ENCODE data around the gene LHX5.

Gene LHX5

GRCh38 chr12:113439301-113439597 is 32.4 kb downstream of the LHX5 start:
- no peak for DNase-seq (ENCODE audit: low read depth)

- DNase-seq (ENCODE audit: low read depth) = no peak
Measured at GRCh38 chr12:113438523-113439300, 33.0 kb downstream of the LHX5 start.

DNA sequence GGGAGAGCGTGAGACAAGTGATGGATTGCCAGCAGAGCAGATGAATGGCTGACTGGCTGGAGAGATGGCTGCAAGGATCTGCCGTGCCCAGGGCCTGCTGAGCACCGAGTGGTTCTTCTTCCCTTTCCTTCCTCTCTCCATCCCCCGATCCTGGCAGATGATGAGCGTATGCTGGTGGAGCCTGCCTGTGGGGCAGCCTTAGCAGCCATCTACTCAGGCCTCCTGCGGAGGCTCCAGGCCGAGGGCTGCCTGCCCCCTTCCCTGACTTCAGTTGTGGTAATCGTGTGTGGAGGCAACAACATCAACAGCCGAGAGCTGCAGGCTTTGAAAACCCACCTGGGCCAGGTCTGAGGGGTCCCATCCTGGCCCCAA is 34.0 kb downstream of the LHX5 start:
- DNase-seq (ENCODE audit: low read depth) = no peak

- DNase-seq (ENCODE audit: low read depth) = no peak
Measured at GRCh38 chr12:113436993-113437728, 34.5 kb downstream of the LHX5 start.

- DNase-seq (ENCODE audit: low read depth) = no peak
Measured at GRCh38 chr12:113436586-113436985, 35.1 kb downstream of the LHX5 start.

- no peak for DNase-seq (ENCODE audit: low read depth)
Measured at GRCh38 chr12:113435367-113435766, 36.3 kb downstream of the LHX5 start.

- DNase-seq (ENCODE audit: low read depth) = no peak
Measured at GRCh38 chr12:113432986-113433385, 38.7 kb downstream of the LHX5 start.

GRCh38 chr12:113428482-113428881 is 43.2 kb downstream of the LHX5 start:
- DNase-seq (ENCODE audit: low read depth) = no peak

DNA sequence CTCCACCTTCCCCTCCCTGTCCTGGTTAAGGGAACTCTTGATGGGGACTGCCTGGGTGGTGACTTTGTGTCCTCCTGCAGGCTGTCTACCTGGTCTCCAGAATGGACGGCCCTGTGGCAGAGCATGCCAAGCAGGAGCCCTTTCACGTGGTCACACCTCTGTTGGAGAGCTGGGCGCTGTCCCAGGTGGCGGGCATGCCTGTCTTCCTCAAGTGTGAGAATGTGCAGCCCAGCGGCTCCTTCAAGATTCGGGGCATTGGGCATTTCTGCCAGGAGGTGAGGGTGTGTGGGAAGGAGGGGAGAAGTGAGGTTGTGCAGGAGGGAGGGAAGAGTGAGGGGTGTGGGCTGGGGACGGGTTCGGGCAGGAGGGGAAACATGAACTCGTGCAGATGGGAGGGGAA is 43.8 kb downstream of the LHX5 start:
- DNase-seq (ENCODE audit: low read depth) = no peak

DNA sequence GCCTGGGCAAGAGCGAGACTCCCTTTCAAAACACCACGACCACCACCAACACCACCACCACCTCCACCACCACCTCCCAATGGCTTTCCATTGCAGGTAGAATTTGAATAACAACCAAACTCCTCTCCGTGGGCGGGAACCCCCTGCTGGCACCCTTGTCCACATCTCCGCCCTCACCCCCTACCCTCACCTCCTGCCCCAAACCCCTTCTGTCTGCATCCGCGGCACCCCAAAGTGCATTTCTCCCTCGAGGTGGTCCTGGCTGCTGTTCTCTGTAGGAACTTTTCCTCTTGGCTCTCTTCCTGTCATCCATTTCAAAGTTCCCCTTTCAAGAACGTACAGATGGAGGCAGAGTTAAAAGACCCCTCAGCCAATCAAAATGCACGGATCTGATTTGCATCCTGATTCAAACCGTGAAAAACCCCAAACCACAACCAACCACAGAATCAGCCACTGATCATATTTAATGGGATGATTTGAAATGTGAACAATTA is 45.7 kb downstream of the LHX5 start:
- no peak for DNase-seq (ENCODE audit: low read depth)

DNA sequence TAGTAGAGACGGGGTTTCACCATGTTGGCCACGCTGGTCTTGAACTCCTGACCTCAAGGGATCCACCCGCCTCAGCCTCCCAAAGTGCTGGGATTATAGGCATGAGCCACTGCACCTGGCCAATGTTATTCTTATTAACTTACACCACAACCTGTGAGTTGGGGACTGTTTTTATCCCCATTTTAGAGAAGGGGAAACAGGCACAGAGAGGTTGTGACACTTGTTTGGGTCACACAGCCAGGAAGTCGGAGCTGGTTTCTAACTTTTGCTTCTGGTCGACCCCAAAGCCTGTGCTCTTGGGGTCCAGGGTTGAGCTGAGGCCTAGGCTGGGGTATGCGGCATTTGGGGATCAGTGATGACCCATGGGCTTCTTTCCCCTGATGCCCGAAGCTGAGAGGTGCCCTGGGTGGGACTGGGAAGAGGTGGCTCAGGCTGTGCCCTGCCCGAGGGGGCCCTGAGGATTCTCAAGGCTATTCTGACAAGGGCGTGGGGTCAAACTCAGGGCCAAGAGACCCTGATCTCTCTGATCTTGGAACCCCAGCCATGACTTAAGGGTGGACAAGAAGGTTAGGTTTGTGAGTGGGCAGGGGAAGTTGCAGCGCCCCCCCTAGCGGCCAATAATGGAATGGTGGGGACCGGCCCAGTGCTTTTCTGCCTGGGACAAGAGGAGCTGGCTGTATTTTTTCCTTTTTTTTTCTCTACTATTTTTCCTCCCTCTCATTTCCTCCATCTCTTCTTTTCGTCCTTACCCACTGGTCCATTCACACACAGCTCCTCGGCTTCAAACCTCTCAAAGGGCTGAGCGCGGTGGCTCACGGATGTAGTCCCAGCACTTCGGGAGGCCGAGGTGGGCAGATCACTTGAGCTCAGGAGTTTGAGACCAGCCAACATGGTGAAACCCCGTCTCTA is 46.5 kb downstream of the LHX5 start:
- DNase-seq (ENCODE audit: low read depth) = peak; percentile 10

DNA sequence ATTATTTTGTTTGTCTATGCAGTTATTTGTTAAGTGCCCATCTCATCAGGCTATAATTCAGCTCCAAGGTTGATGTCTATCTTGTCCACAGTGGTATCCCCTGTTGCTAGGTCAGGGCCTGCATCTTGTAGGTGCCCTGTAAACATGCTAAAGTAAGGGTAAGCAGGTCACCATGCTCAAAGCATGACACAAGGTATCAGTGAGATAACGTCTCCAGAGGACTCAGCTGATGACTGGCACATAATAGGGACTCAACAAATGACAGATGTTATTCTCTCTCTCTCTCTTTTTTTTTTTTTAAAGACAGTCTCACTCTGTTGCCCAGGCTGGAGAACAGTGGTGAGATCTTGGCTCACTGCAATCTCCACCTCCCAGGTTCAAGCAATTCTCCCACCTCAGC is 47.2 kb downstream of the LHX5 start:
- no peak for DNase-seq (ENCODE audit: low read depth)

- no peak for DNase-seq (ENCODE audit: low read depth)
Measured at GRCh38 chr12:113422886-113423669, 48.6 kb downstream of the LHX5 start.

DNA sequence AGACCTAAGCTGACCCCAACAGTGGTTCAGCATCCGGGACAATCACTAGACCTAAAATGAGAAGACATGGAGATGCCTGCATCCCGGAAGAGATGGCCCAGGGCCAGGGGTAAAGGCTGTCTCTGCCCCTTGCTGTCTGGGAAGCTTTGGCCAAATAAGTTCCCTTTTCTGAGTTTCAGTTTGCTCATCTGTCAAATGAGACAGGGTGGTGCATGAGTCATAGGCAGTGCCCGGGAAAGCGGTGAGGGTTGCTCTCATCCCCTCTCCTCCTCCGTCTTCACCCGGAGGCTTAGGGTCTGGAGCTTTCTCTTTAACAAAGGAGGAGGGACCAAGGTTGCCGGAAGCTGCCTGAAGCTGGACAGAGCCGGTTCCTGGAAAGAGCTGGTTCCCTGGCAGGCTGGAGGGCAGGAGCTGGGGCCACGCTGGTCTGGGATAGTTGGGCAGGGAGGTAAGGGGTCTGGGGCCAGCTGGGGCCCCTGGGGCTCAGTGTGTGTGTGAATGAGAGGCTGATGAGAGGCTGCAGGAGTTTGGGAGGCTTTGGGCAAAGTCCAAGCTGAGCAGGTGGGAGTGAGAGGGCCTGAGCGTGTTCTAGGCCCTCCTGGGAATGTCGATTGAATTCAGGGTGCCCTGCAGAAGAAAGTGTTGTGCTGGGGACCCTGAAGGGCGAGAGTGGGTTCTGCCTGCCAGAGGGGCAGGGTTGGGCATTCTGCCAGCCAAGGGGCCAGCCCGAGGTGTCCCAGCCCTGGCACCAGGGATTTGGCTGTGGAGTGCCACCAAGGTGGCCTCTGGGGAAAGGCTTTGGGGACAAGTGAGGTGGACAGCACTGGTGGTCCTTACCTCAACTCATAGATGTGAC is 49.4 kb downstream of the LHX5 start, which contains the start of gene SDSL:
SDSL (plus strand) TSS at position 351 of the 856 bp plus-strand sequence. CDS start 5,603 bp downstream, outside the sequence.
- no peak for DNase-seq (ENCODE audit: low read depth)

GRCh38 chr12:113420996-113421595 is 50.6 kb downstream of the LHX5 start:
- no peak for DNase-seq (ENCODE audit: low read depth)

DNA sequence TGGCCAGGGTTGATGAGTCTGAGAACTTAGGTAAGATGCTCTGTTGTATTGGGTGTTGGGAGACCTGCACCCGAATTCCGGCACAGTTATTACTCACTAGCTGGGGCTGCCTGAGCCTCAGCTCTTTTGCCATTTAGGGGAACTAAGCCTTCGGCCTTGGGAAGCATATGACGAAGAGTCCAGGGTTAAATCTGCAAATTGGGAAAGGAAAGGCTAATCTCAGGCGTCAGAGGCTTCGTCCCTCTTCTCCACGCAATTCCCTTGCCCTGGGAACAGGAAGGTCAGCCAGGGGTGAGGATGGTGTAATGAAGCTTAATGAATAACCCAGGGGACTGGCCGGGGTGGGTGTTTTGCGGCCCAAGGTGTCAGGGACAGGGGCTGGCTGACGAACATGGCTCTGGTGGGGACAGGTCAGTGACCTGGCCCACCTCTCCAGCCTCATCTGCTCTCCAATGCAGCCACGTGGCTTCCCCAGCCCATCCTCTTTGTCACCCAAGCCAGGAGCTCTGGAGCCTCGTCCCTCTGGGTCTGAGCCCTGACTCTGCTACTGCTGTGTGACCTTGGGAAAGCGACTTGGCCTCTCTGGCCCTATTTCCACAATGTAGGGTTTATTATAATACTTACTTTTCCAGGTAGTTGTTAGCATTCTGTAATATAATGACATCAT is 53.3 kb downstream of the LHX5 start:
- no peak for DNase-seq (ENCODE audit: low read depth)

DNA sequence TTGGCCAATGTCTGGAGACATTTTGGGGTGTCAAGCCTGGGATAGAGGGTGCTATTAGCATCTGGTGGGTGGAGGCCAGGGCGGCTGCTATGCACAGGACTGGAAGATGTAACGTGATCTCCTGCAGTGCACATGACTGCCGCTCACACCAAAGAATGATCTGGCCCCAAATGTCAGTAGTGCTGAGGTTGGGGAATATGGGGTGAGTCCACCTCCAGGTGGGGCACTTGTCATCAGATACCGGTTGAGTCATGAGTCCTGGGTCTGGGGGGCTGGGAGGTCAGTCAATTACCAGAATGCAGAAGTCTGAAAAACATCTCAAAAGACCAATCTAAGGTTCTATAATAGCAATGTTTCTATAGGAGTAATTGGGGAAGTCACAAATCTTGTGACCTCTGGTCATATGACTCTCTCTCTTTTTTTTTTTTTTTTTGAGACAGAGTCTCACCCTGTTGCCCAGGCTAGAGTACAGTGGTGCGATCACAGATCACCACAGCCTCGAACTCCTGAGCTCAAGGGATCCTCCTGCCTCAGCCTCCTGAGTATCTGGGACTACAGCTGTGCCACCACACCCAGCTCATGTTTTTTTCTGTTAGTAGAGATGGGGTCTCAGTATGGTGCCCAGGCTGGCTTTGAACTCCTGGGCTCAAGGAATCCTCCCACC is 55.4 kb downstream of the LHX5 start:
- no peak for DNase-seq (ENCODE audit: low read depth)

GRCh38 chr12:113414519-113415038 is 57.1 kb downstream of the LHX5 start:
- DNase-seq (ENCODE audit: low read depth) = no peak

- no peak for DNase-seq (ENCODE audit: low read depth)
Measured at GRCh38 chr12:113413488-113413939, 58.2 kb downstream of the LHX5 start.

Measured in stimulated activated CD8-positive, alpha-beta memory T cell treated with anti-CD3 and anti-CD28 coated beads, Interleukin-12 subunit alpha, Interleukin-12 subunit beta, amount 100 ng/mL, for 1 hour (primary cell).